ENCODE results near the gene TNC. TPM values are rescaled to one million over a fixed set of nuclear protein-coding genes. Genes with fewer than 3 reads are reported as not detected.

The TNC gene
- total and polyA plus RNA-seq, 2 of the 4 experiments (the other 2 are of a cell fraction), result 192 to 253 TPM

DNA sequence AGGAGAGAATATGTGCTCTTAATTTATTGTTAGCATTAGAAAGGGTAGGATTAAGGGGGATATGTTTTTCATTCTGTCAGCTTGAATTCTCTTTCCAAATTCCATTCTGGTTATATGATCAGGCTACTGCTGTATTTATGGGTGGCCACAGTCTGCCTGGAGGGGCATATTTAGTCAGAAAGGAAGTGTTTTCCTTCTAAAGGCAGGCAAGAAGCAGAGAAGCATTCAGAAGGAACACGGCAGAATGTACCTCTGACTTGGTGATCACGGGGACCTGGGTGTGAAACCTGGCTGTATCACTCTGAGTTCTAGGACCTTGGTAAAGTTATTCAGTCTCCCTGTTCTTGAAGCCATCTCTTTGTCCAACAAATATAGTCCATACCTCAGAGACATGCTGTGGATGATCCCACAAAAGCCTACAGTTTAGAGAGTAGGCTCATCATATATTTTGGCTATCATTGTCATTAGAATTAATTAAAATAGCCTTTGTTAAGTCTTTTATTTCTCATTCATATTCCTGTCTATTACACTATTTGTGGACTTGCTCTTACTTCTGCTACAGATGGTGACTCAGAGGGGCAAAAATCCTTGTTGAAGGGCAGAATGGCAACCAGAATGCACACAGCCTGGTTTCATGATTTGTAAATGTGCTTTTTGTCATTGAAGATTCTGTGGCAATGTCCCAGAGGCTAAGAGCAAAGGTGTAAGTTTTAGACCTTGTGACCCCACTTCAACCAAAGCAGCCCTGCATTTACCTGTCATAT, 2.7 kb downstream of the TNC start (continued):
- TF ChIP-seq MAFK (IDR thresholded peaks at IDR 0.05; ENCODE audit: low read depth, low read length), result no peak
- no peak; the same call in 1 of the 2 replicates for TF ChIP-seq POLR2A (IDR thresholded peaks at IDR 0.05; ENCODE audit: low read depth, low read length)
- no peak for TF ChIP-seq NFE2L2 (IDR thresholded peaks at IDR 0.05; ENCODE audit: low read depth, low read length)

DNA sequence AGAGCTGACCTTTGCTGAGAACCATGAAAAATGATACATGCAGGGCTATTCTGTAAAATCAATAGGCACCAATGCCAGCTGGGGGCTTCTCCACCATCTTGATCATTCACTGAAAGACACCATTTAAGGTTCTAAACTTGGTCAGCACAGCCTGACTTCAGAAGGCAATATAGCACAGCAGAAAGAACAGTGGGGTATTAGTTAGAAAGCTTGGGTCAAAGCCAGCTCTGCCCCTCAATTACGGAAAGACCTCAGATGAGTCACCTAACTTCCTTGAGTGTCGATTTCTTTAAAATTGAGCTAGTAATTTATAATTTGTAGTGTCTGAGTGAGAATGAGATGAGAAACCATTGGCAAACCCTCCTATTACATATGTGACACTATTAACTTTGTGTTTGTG, 3.4 kb downstream of the TNC start:
- no peak overlapping the region for H3K9ac ChIP-seq (ENCODE audit: low read depth, low read length)
- H3K56ac ChIP-seq (ENCODE audit: extremely low read depth, insufficient read depth, low read length), result peak overlapping the region; percentile 15; the same call in 1 of the 2 replicates
- no peak for TF ChIP-seq RCOR1 (IDR thresholded peaks at IDR 0.05; ENCODE audit: insufficient replicate concordance, low read length)
- TF ChIP-seq MAZ (IDR thresholded peaks at IDR 0.05; ENCODE audit: borderline replicate concordance, low read depth, low read length), result no peak
- 0 out of 2 replicates have a peak, but pooled peaks have one; percentile 22 for TF ChIP-seq FOS (IDR thresholded peaks at IDR 0.05; ENCODE audit: low read depth, low read length)
- TF ChIP-seq RFX5 (IDR thresholded peaks at IDR 0.05; ENCODE audit: low read depth, low read length), result no peak
- no peak for TF ChIP-seq CHD1 (IDR thresholded peaks at IDR 0.05; ENCODE audit: low read depth, low read length)
- no peak for TF ChIP-seq SMC3 (IDR thresholded peaks at IDR 0.05; ENCODE audit: low read depth, low read length)
- TF ChIP-seq CEBPB (IDR thresholded peaks at IDR 0.05; ENCODE audit: low read depth, low read length), result no peak
- no peak for TF ChIP-seq CTCF (conservative IDR thresholded peaks at IDR 0.05; ENCODE audit: low read depth, low read length)
- no TSS peak for BruUV-seq (replicated peaks)
- ATAC-seq (ENCODE audit: low read depth) (no peak), DNase-seq (no peak)
- dilution Hi-C loops (cut with HindIII; ENCODE audit: low sequenced_read_pairs, unreplicated experiment), result no loop called here
- intact Hi-C loops (cut with micrococcal nuclease), result no loop called here
- no peak overlapping the region for H3K4me2 ChIP-seq (ENCODE audit: low read depth, low read length)
- no CpG with 5 or more reads among the region's 2 CpGs for WGBS, 2 experiments (ENCODE audit: extremely low coverage in 2 of 2, insufficient read length in 1 of 2)
- no peak overlapping the region for H2AK9ac ChIP-seq (replicated peaks; ENCODE audit: low read depth, low read length, poor library complexity)
- peak overlapping the region; percentile 36 for H2BK120ac ChIP-seq (ENCODE audit: low read depth, low read length)
- H3K23ac ChIP-seq (ENCODE audit: low read depth, low read length), result no peak overlapping the region
- in situ Hi-C loops (cut with MboI; ENCODE audit: low sequenced_read_pairs), result loop anchor here (10.0 kb wide), 1 partner anchor 410 kb away; no protein-coding TSS in a partner anchor
- peak overlapping the region; percentile 52 for H3K18ac ChIP-seq (ENCODE audit: low read depth, low read length)
- peak overlapping the region in 1 of 2 experiments; percentile 15; a peak in 1 of 4 replicates for H4K8ac ChIP-seq (ENCODE audit: low read depth in 2 of 2, low read length in 2 of 2)
- peaks cover 44 to 58% of the 10 kb centered on the region in 2 experiments for H3K79me1 ChIP-seq (ENCODE audit: low read depth in 1 of 2, low read length in 2 of 2)
- peak overlapping the region; percentile 67; the same call in 2 of the 3 replicates for H2BK15ac ChIP-seq (ENCODE audit: low read depth, low read length)
- H4K20me1 ChIP-seq (ENCODE audit: insufficient read depth, low read length), result peaks cover 8% of the 10 kb centered on the region
- H3K9me3 ChIP-seq (ENCODE audit: control insufficient read depth, insufficient read depth, low read length), result no peaks in the 10 kb centered on the region
- H4K91ac ChIP-seq (ENCODE audit: insufficient read depth, low read depth, low read length), result no peak overlapping the region; the same call in 1 of the 2 replicates
- H4K5ac ChIP-seq (ENCODE audit: low read depth, low read length), result peak overlapping the region; percentile 44; the same call in 1 of the 2 replicates
- H3K9me1 ChIP-seq (ENCODE audit: insufficient read depth, low read length), result peaks cover 11% of the 10 kb centered on the region
- peak overlapping the region; percentile 53; the same call in 1 of the 2 replicates for H2BK20ac ChIP-seq (ENCODE audit: low read depth, low read length)
- H3K36me3 ChIP-seq (ENCODE audit: control insufficient read depth, insufficient read depth, low read length), result peaks cover 25% of the 10 kb centered on the region
- H3K27ac ChIP-seq (ENCODE audit: insufficient read depth, low read length), result no peak overlapping the region
- peak overlapping the region; percentile 32; the same call in 1 of the 2 replicates for H2AK5ac ChIP-seq (ENCODE audit: low read depth, low read length)
- H3K27me3 ChIP-seq (ENCODE audit: control insufficient read depth, insufficient read depth, low read length), result no peaks in the 10 kb centered on the region
- CTCF ChIA-PET, result interaction anchor here (2.2 kb wide), 1 partner anchor 12 kb away, joined by 5 read pairs; no protein-coding TSS in a partner anchor
- POLR2A ChIA-PET (ENCODE audit: unreplicated experiment), result interaction anchor here (1.1 kb wide), 1 partner anchor 397 kb away, joined by 3 read pairs; no protein-coding TSS in a partner anchor
- peak overlapping the region; percentile 91 for H2BK5ac ChIP-seq (ENCODE audit: low read depth, low read length, poor library complexity, severe bottlenecking)
- H3K4me3 ChIP-seq (ENCODE audit: insufficient read depth, low read depth, low read length), result no peak overlapping the region
- H3K14ac ChIP-seq (replicated peaks; ENCODE audit: low read depth, low read length), result peak overlapping the region; percentile 35
- H3K4me1 ChIP-seq (ENCODE audit: control insufficient read depth, insufficient read depth, low read length), result peaks cover 14% of the 10 kb centered on the region
- peak overlapping the region; percentile 82; the same call in 1 of the 2 replicates for H3K4ac ChIP-seq (ENCODE audit: low read depth, low read length)
- no peak overlapping the region for H2AFZ ChIP-seq (replicated peaks; ENCODE audit: low read length, poor library complexity)

Measured in IMR-90 (cell line).